Measurements from ENCODE around the gene PRKRIP1. TPM values are rescaled to one million over a fixed set of nuclear protein-coding genes. Genes with fewer than 3 reads are reported as not detected.

Gene PRKRIP1
- total and polyA plus RNA-seq, 8 donors: 17.1 to 44.9 (median 40.3) TPM

- DNase-seq (peak in 1 of 4 donors; percentile 8), ATAC-seq (peak; percentile 17)
- H3K27ac ChIP-seq: peak overlapping the region in 1 of 2 donors; percentile 82
- peak overlapping the region; percentile 76 to 96 for H3K4me3 ChIP-seq
- no peak for TF ChIP-seq CTCF (IDR thresholded peaks at IDR 0.05)
- H3K27me3 ChIP-seq: no peaks in the 10 kb centered on the region
- peaks cover 12 to 28% of the 10 kb centered on the region in 2 donors for H3K4me1 ChIP-seq
- no peaks in the 10 kb centered on the region for H3K9me3 ChIP-seq
- intact Hi-C loops (cut with DNase I): no loop called here
- H3K36me3 ChIP-seq: peaks cover 0 to 24% of the 10 kb centered on the region in 2 donors
Observed at GRCh38 chr7:102463841-102464576, 67.8 kb downstream of the PRKRIP1 start.

DNA sequence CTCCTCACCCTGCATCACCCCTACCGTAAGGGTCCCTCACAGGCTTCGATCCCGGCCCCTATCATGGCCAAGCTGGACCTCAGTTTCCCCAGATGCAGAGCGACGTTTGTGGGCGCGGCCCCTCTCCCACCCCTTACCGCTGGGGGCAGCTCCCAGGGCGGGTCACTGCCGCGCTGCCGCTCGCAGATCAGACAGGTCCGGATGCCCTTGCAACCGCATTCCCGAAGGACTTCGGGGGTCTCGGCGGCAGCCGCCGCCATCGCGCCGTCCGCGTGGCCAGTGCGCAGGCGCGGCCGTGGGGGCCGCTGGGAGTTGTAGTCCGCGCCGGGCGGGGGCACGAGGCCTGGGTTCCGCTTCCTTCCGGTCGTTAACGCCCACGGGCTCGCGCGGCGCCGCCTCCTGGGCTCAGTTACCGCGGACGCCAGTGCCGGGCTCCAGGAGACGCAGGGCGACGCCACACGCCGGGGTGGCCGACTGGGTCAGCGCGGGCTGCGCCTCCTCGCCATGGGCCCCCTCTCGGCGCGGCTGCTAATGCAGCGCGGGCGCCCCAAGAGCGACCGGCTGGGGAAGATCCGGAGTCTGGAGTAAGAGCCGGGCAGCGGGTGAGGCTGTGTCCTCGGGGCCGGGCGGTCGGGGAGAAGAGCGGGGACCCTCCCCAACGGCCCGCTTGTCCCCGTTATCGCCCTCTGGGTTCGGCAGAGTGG is 68.6 kb downstream of the PRKRIP1 start, which contains the start of the genes ALKBH4 and LRWD1:
Gene ALKBH4 (minus strand): TSS at position 287 of the 704 bp plus-strand sequence. CDS start 27 bp downstream, at position 260.
Gene LRWD1 (plus strand): TSS at position 408 of the 704 bp plus-strand sequence. CDS start 97 bp downstream, at position 505.
- peak; percentile 91 to 99 (median 95) for DNase-seq
- no peaks in the 10 kb centered on the region for H3K9me3 ChIP-seq
- intact Hi-C loops (cut with DNase I): no loop called here
- peaks cover 0 to 24% of the 10 kb centered on the region in 2 donors for H3K36me3 ChIP-seq
- H3K4me1 ChIP-seq: peaks cover 12 to 28% of the 10 kb centered on the region in 2 donors
- ATAC-seq: peak; percentile 98
- peak within 1 kb of the TSS; percentile 76 to 96 for H3K4me3 ChIP-seq
- no peaks in the 10 kb centered on the region for H3K27me3 ChIP-seq
- peak within 1 kb of the TSS in 1 of 2 donors; percentile 82 for H3K27ac ChIP-seq
- TF ChIP-seq CTCF (IDR thresholded peaks at IDR 0.05): peak in 1 of 2 donors; percentile 27

GRCh38 chr7:102466097-102466496 is 69.9 kb downstream of the PRKRIP1 start:
- Histone ChIP-seq H3K4me1 (peaks cover 12 to 28% of the 10 kb centered on the region in 2 donors), H3K27ac (no peak overlapping the region), H3K36me3 (peaks cover 0 to 35% of the 10 kb centered on the region in 2 donors), H3K4me3 (peak overlapping the region in 1 of 2 donors; percentile 76), H3K27me3 (no peaks in the 10 kb centered on the region), H3K9me3 (no peaks in the 10 kb centered on the region)
- no peak for ATAC-seq
- no peak for DNase-seq
- no peak for TF ChIP-seq CTCF (IDR thresholded peaks at IDR 0.05)
- intact Hi-C loops (cut with DNase I): no loop called here

GRCh38 chr7:102467581-102468477 is 71.7 kb downstream of the PRKRIP1 start:
- intact Hi-C loops (cut with DNase I): no loop called here
- ATAC-seq (no peak), DNase-seq (peak in 1 of 4 donors; percentile 78)
- peaks cover 0 to 52% of the 10 kb centered on the region in 2 donors for H3K36me3 ChIP-seq
- H3K4me3 ChIP-seq: no peak overlapping the region
- no peak for TF ChIP-seq CTCF (IDR thresholded peaks at IDR 0.05)
- no peaks in the 10 kb centered on the region for H3K27me3 ChIP-seq
- no peaks in the 10 kb centered on the region for H3K9me3 ChIP-seq
- H3K4me1 ChIP-seq: peaks cover 12 to 28% of the 10 kb centered on the region in 2 donors
- no peak overlapping the region for H3K27ac ChIP-seq

Data from left lung (tissue), 10 donors.